HCT116 (cell line): ENCODE data around the gene TMEM184B. TPM values are rescaled to one million over a fixed set of nuclear protein-coding genes. Genes with fewer than 3 reads are reported as not detected.

Experiments
- ATAC-seq: fragments of 200-7000 bp; cut with Tn5 transposase; 2 replicates; pipeline ENCODE4 v1.9.1; 2020; ENCODE audit warnings: mild to moderate bottlenecking, moderate library complexity
- BruUV-seq: library from RNA; stranded (reverse); fragments of 400-500 nt; replicated peaks from 2 replicates; lab custom pipeline; 2021; lab: Mats Ljungman, UMichigan
- CTCF ChIA-PET: fragments of 300-600 bp; sonication (Branson Sonifier 250); formaldehyde crosslinking; loops from one replicate; lab custom pipeline; 2021; ENCODE audit warnings: antibody characterized with exemption; lab: Charles Lee
- POLR2A ChIA-PET: fragments of 300-600, 350-600 bp; sonication (Branson Sonifier 250); formaldehyde crosslinking; loops from one replicate; lab custom pipeline; 2021; ENCODE audit warnings: antibody characterized with exemption; lab: Charles Lee
- RAD21 ChIA-PET, 2 experiments: fragments of 300-600 bp; sonication (Branson Sonifier 250); formaldehyde crosslinking; loops; one replicate each; lab custom pipeline; 2023; ENCODE audit warnings: low total read pairs in 2 of 2; ENCODE audit not compliant: uncharacterized antibody in 2 of 2, unreplicated experiment in 2 of 2, low non-redundant PET in 1 of 2; lab: Charles Lee
- DNase-seq: peaks from one replicate; pipeline ENCODE4 v3.0.0-alpha.2; 2010; ENCODE audit warnings: low read depth, low spot score
- H2AFZ ChIP-seq: fragments of 200-600 bp; shearing (Covaris generic), sonication (generic); 2 replicates; pipeline ENCODE4 v1.6.1; 2017; ENCODE audit warnings: low read depth, mixed run types, mixed read lengths, antibody characterized with exemption, low read length; ENCODE audit not compliant: poor library complexity, severe bottlenecking
- H3K27ac ChIP-seq: 2 replicates; pipeline ENCODE4 v1.5.1; 2012; ENCODE audit warnings: low read depth, low read length
- H3K27me3 ChIP-seq: fragments of 200-600 bp; sonication (generic); 2 replicates; pipeline ENCODE4 v1.6.1; 2016; ENCODE audit warnings: mixed run types, low read length, mixed read lengths; ENCODE audit not compliant: insufficient read depth
- H3K36me3 ChIP-seq, 2 experiments: fragments of 200-500 bp in 1 of 2; fragments of 200-600 bp in 1 of 2; sonication (Bioruptor generic) in 1 of 2; sonication (generic) in 1 of 2; 2 replicates each; pipeline versions ENCODE4 v1.5.1 to v1.6.1; 2014 to 2016; ENCODE audit warnings: low read length in 2 of 2, inconsistent platforms in 1 of 2, mixed read lengths in 1 of 2, mixed run types in 1 of 2; ENCODE audit not compliant: insufficient read depth in 2 of 2, control insufficient read depth in 1 of 2
- H3K4me1 ChIP-seq, 2 experiments: fragments of 200-600 bp in 1 of 2; sonication (generic) in 1 of 2; 2 replicates each; pipeline versions ENCODE4 v1.5.1 to v1.6.1; 2012 to 2017; ENCODE audit warnings: low read length in 2 of 2, inconsistent platforms in 1 of 2, mild to moderate bottlenecking in 1 of 2, mixed read lengths in 1 of 2, mixed run types in 1 of 2, moderate library complexity in 1 of 2; ENCODE audit not compliant: insufficient read depth in 2 of 2, control insufficient read depth in 1 of 2
- H3K4me2 ChIP-seq: fragments of 200-600 bp; sonication (generic); 2 replicates; pipeline ENCODE4 v1.6.1; 2017; ENCODE audit warnings: mixed run types, low read length, mixed read lengths
- H3K4me3 ChIP-seq, 2 experiments: fragments of 200-600 bp in 1 of 2; sonication (generic) in 1 of 2; replicated peaks in 1 of 2; 2 replicates each; pipeline ENCODE4 v1.5.1; 2011 to 2016; ENCODE audit warnings: low read length in 2 of 2, control low read depth in 1 of 2, low read depth in 1 of 2, mild to moderate bottlenecking in 1 of 2, mixed read lengths in 1 of 2, mixed run types in 1 of 2
- H3K79me2 ChIP-seq: fragments of 200-600 bp; sonication (generic); 2 replicates; pipeline ENCODE4 v1.6.1; 2017; ENCODE audit warnings: mild to moderate bottlenecking, mixed run types, low read length, moderate library complexity, mixed read lengths; ENCODE audit not compliant: insufficient read depth
- H3K9ac ChIP-seq: fragments of 200-600 bp; sonication (generic); 2 replicates; pipeline ENCODE4 v1.6.1; 2016; ENCODE audit warnings: low read length, mixed read lengths
- H3K9me2 ChIP-seq: fragments of 200-600 bp; sonication (generic), shearing (Covaris generic); 2 replicates; pipeline ENCODE4 v1.6.1; 2017; ENCODE audit warnings: mixed run types, mild to moderate bottlenecking, moderate library complexity; ENCODE audit not compliant: insufficient read depth
- H3K9me3 ChIP-seq, 2 experiments: fragments of 200-500 bp in 1 of 2; fragments of 200-600 bp in 1 of 2; sonication (Bioruptor generic) in 1 of 2; sonication (generic) in 1 of 2; 2 replicates each; pipeline ENCODE4 v1.6.1; 2014 to 2017; ENCODE audit warnings: low read length in 2 of 2, mixed read lengths in 2 of 2, inconsistent platforms in 1 of 2, low read depth in 1 of 2, mild to moderate bottlenecking in 1 of 2, mixed run types in 1 of 2, moderate library complexity in 1 of 2; ENCODE audit not compliant: control insufficient read depth in 1 of 2, insufficient read depth in 1 of 2
- H4K20me1 ChIP-seq: fragments of 200-600 bp; sonication (generic), shearing (Covaris generic); 2 replicates; pipeline ENCODE4 v1.6.1; 2017; ENCODE audit warnings: mixed run types, mild to moderate bottlenecking, moderate library complexity; ENCODE audit not compliant: insufficient read depth
- ATF3 ChIP-seq: IDR thresholded peaks from 2 replicates; pipeline ENCODE4 v1.6.1; 2012
- CTCF ChIP-seq, 3 experiments: fragments of 200-600 bp in 1 of 3; sonication (generic) in 1 of 3; IDR thresholded peaks in 2 of 3; conservative IDR thresholded peaks in 1 of 3; 2 replicates each; pipeline ENCODE4 v1.5.1; 2012 to 2017; ENCODE audit warnings: low read depth in 2 of 3, low read length in 2 of 3, antibody characterized with exemption in 1 of 3, borderline replicate concordance in 1 of 3, control low read depth in 1 of 3, mild to moderate bottlenecking in 1 of 3, mixed read lengths in 1 of 3, mixed run types in 1 of 3, moderate library complexity in 1 of 3; ENCODE audit not compliant: insufficient read depth in 1 of 3
- ELF1 ChIP-seq: IDR thresholded peaks from 2 replicates; pipeline ENCODE4 v1.6.1; 2012; ENCODE audit warnings: low read depth, borderline replicate concordance
- JUND ChIP-seq: IDR thresholded peaks from 2 replicates; pipeline ENCODE4 v1.6.1; 2012
- SP1 ChIP-seq: IDR thresholded peaks from 2 replicates; pipeline ENCODE4 v1.6.1; 2012; ENCODE audit warnings: low read depth
- YY1 ChIP-seq: IDR thresholded peaks from 2 replicates; pipeline ENCODE4 v1.6.1; 2011; ENCODE audit warnings: low read length, low read depth, moderate library complexity, mild to moderate bottlenecking; ENCODE audit not compliant: insufficient replicate concordance; ENCODE audit errors: extremely low read depth
- ZBTB33 ChIP-seq: IDR thresholded peaks from 2 replicates; pipeline ENCODE4 v1.6.1; 2011; ENCODE audit warnings: mild to moderate bottlenecking, low read length, moderate library complexity; ENCODE audit not compliant: insufficient replicate concordance; ENCODE audit errors: extremely low read depth
- ZNF274 ChIP-seq: fragments of 200-500 bp; sonication (Bioruptor generic); IDR thresholded peaks from 2 replicates; pipeline ENCODE4 v1.6.1; 2014; ENCODE audit warnings: mild to moderate bottlenecking, low read depth, low read length, inconsistent platforms
- intact Hi-C: fragments of 100-400 bp; cut with micrococcal nuclease; formaldehyde crosslinking; loops from 2 replicates; pipeline ENCODE4 v1.10.0; 2022
- total RNA-seq: library from RNA; stranded (reverse); gene quantifications from one replicate; pipeline ENCODE4 v1.2.1, GENCODE V29; 2021; ENCODE audit not compliant: unreplicated experiment

The TMEM184B gene
- total RNA-seq, 1 experiment from 2014 or later, result 66.0 TPM

- H4K20me1 ChIP-seq, result no peaks in the 10 kb centered on the region
- no peak overlapping the region for H2AFZ ChIP-seq
- H3K9me2 ChIP-seq, result no peaks in the 10 kb centered on the region
- DNase-seq, result no peak
- ChIA-PET RAD21 (no interaction called here), CTCF (no interaction called here), POLR2A (no interaction called here)
- no TSS peak for BruUV-seq
- no peaks in the 10 kb centered on the region for H3K36me3 ChIP-seq
- intact Hi-C loops, result no loop called here
- H3K4me2 ChIP-seq, result no peak overlapping the region
- no peaks in the 10 kb centered on the region for H3K9me3 ChIP-seq
- no peaks in the 10 kb centered on the region for H3K79me2 ChIP-seq
- H3K4me3 ChIP-seq, result no peak overlapping the region
- H3K9ac ChIP-seq, result no peak overlapping the region
- no peak overlapping the region for H3K27ac ChIP-seq
- no peak for ATAC-seq
- TF ChIP-seq ELF1 (no peak), ZNF274 (no peak), YY1 (no peak), JUND (no peak), CTCF (IDR thresholded peaks at IDR 0.05 in 2 of 3, conservative IDR thresholded peaks at IDR 0.05 in 1 of 3; ENCODE audit: borderline replicate concordance in 1 of 3, insufficient read depth in 1 of 3, low read depth in 2 of 3, low read length in 2 of 3) (no peak), ATF3 (no peak), SP1 (no peak), ZBTB33 (no peak)
- H3K27me3 ChIP-seq, result no peaks in the 10 kb centered on the region
- peaks cover 6 to 19% of the 10 kb centered on the region in 2 experiments for H3K4me1 ChIP-seq
These were observed 75.9 kb downstream of the TMEM184B start for GRCh38 chr22:38196791-38197419.
